Stimulated activated CD8-positive, alpha-beta memory T cell treated with anti-CD3 and anti-CD28 coated beads, Interleukin-7, amount 100 ng/mL, for 24 hours (primary cell): ENCODE results near the gene VPS9D1.
"Not testable (repeated sequence)": the region's sequence is repeated elsewhere in the genome, so short reads cannot be mapped to it uniquely, and the experiment has no call there.

Source experiments
- DNase-seq: peaks from one replicate; pipeline ENCODE4 v3.0.0-alpha.2; 2020; ENCODE audit warnings: low read depth

The VPS9D1 gene

GRCh38 chr16:89693931-89694783, 26.5 kb downstream of the VPS9D1 start:
- no peak for DNase-seq

GRCh38 chr16:89693289-89693731, 27.4 kb downstream of the VPS9D1 start:
- DNase-seq = no peak

- no peak for DNase-seq
Observed at GRCh38 chr16:89691986-89692569, 28.6 kb downstream of the VPS9D1 start.

GRCh38 chr16:89691231-89691985, 29.3 kb downstream of the VPS9D1 start:
- no peak for DNase-seq

GRCh38 chr16:89690392-89690901, 30.3 kb downstream of the VPS9D1 start:
- no peak for DNase-seq

GRCh38 chr16:89689621-89690020, 31.1 kb downstream of the VPS9D1 start:
- DNase-seq = not testable (repeated sequence)

- DNase-seq = no peak
Observed at GRCh38 chr16:89689142-89689541, 31.6 kb downstream of the VPS9D1 start.

- no peak for DNase-seq
Observed at GRCh38 chr16:89688395-89688794, 32.3 kb downstream of the VPS9D1 start.

- no peak for DNase-seq
Observed at GRCh38 chr16:89687092-89687940, 33.4 kb downstream of the VPS9D1 start.

GRCh38 chr16:89686520-89687091, 34.1 kb downstream of the VPS9D1 start, which contains the start of gene CDK10:
Gene CDK10 (plus strand): TSS chr16:89686689. CDS start chr16:89686711, 22 bp downstream.
- DNase-seq = peak; percentile 86

- no peak for DNase-seq
Observed at GRCh38 chr16:89685916-89686315, 34.8 kb downstream of the VPS9D1 start.

GRCh38 chr16:89678258-89678657, 42.4 kb downstream of the VPS9D1 start:
- DNase-seq = no peak

- DNase-seq = no peak
Observed at GRCh38 chr16:89672177-89672941, 48.3 kb downstream of the VPS9D1 start.

- not testable (repeated sequence) for DNase-seq
Observed at GRCh38 chr16:89671565-89671964, 49.1 kb downstream of the VPS9D1 start.

GRCh38 chr16:89670496-89671431, 49.9 kb downstream of the VPS9D1 start:
- DNase-seq = no peak

GRCh38 chr16:89669755-89670154, 50.9 kb downstream of the VPS9D1 start:
- DNase-seq = no peak

GRCh38 chr16:89668790-89669158, 51.9 kb downstream of the VPS9D1 start:
- DNase-seq = no peak

GRCh38 chr16:89667633-89668032, 53.1 kb downstream of the VPS9D1 start:
- no peak for DNase-seq

GRCh38 chr16:89667000-89667399, 53.7 kb downstream of the VPS9D1 start:
- not testable (repeated sequence) for DNase-seq
